ENCODE data around the gene RRM2. TPM values are rescaled to one million over a fixed set of nuclear protein-coding genes. Genes with fewer than 3 reads are reported as not detected.

Gene RRM2
- total RNA-seq, 4 donors from 2014 or later, result 1.3 to 5.3 TPM; not detected in 2

DNA sequence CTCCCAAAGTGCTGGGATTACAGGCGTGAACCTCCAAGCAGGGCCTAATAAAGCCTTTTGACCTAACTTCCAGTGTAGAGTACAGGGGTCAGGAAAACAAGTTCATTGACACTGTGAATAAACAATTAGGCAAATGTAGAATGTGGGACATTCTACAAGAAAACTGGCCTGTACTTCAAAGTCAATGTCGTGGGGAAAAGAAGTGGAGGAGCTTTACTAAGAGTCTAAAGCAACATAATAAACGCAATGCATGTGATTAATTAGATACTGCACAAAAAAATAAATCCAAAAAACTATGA is 3.6 kb upstream of the RRM2 start:
- TF ChIP-seq, protein P1, sequence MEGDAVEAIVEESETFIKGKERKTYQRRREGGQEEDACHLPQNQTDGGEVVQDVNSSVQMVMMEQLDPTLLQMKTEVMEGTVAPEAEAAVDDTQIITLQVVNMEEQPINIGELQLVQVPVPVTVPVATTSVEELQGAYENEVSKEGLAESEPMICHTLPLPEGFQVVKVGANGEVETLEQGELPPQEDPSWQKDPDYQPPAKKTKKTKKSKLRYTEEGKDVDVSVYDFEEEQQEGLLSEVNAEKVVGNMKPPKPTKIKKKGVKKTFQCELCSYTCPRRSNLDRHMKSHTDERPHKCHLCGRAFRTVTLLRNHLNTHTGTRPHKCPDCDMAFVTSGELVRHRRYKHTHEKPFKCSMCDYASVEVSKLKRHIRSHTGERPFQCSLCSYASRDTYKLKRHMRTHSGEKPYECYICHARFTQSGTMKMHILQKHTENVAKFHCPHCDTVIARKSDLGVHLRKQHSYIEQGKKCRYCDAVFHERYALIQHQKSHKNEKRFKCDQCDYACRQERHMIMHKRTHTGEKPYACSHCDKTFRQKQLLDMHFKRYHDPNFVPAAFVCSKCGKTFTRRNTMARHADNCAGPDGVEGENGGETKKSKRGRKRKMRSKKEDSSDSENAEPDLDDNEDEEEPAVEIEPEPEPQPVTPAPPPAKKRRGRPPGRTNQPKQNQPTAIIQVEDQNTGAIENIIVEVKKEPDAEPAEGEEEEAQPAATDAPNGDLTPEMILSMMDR (IDR thresholded peaks at IDR 0.05; ENCODE audit: low read depth), result no peak

- TF ChIP-seq, protein P1 (IDR thresholded peaks at IDR 0.05; ENCODE audit: low read depth), result no peak
Measured at GRCh38 chr2:10119601-10120157, 2.9 kb upstream of the RRM2 start.

GRCh38 chr2:10120158-10120876 is 2.2 kb upstream of the RRM2 start:
- TF ChIP-seq, protein P1 (IDR thresholded peaks at IDR 0.05; ENCODE audit: low read depth), result no peak

GRCh38 chr2:10120877-10121574 is 1.5 kb upstream of the RRM2 start:
- TF ChIP-seq, protein P1 (IDR thresholded peaks at IDR 0.05; ENCODE audit: low read depth), result no peak

- TF ChIP-seq, protein P1 (IDR thresholded peaks at IDR 0.05; ENCODE audit: low read depth), result no peak
Measured at GRCh38 chr2:10123281-10123680, 742 bp downstream of the RRM2 start.

DNA sequence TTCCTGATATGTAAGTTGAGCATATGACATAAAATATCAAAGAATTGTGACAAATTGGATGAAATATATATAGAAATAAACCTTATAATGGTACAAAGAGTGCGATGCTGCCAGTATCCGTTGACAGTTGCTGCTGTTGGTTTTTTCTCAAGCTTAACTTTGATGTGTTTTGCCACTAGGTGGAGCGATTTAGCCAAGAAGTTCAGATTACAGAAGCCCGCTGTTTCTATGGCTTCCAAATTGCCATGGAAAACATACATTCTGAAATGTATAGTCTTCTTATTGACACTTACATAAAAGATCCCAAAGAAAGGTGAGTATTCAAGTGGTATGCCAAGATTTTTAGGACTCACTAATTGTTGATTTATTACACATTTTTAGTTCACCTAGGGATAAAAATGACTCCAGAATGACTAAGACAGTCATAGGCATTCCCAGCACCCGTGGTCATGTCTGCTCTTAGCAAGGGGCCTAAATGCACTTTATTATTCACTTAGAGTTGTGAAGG is 2.1 kb downstream of the RRM2 start:
- TF ChIP-seq, protein P1 (IDR thresholded peaks at IDR 0.05; ENCODE audit: low read depth), result no peak

All from subcutaneous adipose tissue (tissue), 4 donors.